ENCODE results near the gene SEPTIN8. TPM values are rescaled to one million over a fixed set of nuclear protein-coding genes. Genes with fewer than 3 reads are reported as not detected.

SEPTIN8 gene
- total and polyA plus RNA-seq, 2 donors (not counting 3 experiments of a cell fraction or from before 2014, with no cell fraction given): 56.6 to 82.1 TPM

DNA sequence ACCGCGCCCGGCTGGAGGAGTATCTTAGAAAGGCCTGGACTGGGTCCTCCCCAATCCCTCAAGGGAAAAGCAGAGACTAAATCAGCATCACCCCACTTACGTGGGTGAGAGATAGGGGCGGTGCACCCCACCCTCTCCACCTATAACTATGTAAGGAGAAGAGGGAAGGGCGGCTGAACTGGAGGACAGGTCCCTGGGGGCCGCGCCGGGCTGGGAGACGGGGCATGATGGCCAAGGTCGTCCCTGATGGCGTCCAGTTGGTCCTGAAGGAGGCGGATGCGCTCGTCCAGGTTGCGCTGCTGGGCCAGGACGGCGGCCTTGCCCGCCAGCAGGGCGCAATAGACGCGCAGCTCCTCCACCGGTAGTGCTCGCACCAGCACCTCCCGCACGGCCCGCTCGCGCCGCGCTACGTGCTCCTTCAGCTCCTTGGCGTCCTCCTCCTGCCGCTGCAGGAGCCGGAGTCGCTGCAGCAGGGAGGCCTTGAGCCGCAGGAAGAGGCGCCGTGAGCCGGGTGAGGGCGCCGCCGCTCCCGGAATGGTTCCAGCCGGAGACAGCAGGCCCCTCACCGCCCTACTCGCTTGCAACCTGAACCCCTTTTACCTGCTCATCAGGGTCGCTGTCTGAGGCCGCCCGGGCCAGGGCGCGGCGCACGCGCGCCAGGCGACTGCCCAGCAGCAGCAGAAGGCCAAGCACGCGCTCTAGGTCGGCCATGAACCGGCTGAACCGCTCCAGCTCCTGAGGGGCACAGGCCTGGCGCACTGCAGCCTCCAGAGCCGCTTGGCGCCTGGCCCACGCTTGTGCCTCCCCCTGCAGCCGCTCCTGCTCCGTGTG, 45.8 kb upstream of the SEPTIN8 start:
- Histone ChIP-seq H4K20me1 (replicated peaks; ENCODE audit: control insufficient read depth, extremely low read depth, insufficient read depth, low read length) (no peaks in the 10 kb centered on the region), H3K9ac (replicated peaks; ENCODE audit: extremely low read depth, insufficient read depth, low read length) (no peak overlapping the region), H2AFZ (ENCODE audit: low read depth, low read length) (no peak overlapping the region), H3K9me3 (replicated peaks; ENCODE audit: control insufficient read depth, insufficient read depth, low read length) (no peaks in the 10 kb centered on the region), H3K27ac (ENCODE audit: insufficient read depth, low read depth, low read length) (no peak overlapping the region), H3K9me1 (replicated peaks; ENCODE audit: control insufficient read depth, extremely low read depth, insufficient read depth, low read length) (no peaks in the 10 kb centered on the region), H3K36me3 (ENCODE audit: control insufficient read depth in 2 of 2, extremely low read depth in 1 of 2, insufficient read depth in 2 of 2, low read length in 2 of 2) (peaks cover 2 to 4% of the 10 kb centered on the region in 2 experiments), H3K79me2 (ENCODE audit: control insufficient read depth, insufficient read depth, low read length) (no peaks in the 10 kb centered on the region), H3K4me3 (replicated peaks in 1 of 3; ENCODE audit: insufficient read depth in 1 of 3, low read depth in 1 of 3, low read length in 3 of 3) (no peak overlapping the region), H3K4me1 (ENCODE audit: control insufficient read depth, extremely low read depth, insufficient read depth, low read length) (peaks cover 6% of the 10 kb centered on the region), H3K27me3 (ENCODE audit: control insufficient read depth in 2 of 2, insufficient read depth in 2 of 2, low read length in 2 of 2) (no peaks in the 10 kb centered on the region), H3K4me2 (ENCODE audit: insufficient read depth, low read length) (no peak overlapping the region)
- TF ChIP-seq FOS (IDR thresholded peaks at IDR 0.05; ENCODE audit: borderline replicate concordance, insufficient read depth, low read length): no peak
- TF ChIP-seq, protein P1, sequence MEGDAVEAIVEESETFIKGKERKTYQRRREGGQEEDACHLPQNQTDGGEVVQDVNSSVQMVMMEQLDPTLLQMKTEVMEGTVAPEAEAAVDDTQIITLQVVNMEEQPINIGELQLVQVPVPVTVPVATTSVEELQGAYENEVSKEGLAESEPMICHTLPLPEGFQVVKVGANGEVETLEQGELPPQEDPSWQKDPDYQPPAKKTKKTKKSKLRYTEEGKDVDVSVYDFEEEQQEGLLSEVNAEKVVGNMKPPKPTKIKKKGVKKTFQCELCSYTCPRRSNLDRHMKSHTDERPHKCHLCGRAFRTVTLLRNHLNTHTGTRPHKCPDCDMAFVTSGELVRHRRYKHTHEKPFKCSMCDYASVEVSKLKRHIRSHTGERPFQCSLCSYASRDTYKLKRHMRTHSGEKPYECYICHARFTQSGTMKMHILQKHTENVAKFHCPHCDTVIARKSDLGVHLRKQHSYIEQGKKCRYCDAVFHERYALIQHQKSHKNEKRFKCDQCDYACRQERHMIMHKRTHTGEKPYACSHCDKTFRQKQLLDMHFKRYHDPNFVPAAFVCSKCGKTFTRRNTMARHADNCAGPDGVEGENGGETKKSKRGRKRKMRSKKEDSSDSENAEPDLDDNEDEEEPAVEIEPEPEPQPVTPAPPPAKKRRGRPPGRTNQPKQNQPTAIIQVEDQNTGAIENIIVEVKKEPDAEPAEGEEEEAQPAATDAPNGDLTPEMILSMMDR (IDR thresholded peaks at IDR 0.05; ENCODE audit: extremely low read depth in 1 of 2, insufficient read depth in 1 of 2, low read depth in 1 of 2, low read length in 2 of 2): no peak
- TF ChIP-seq, protein P2, sequence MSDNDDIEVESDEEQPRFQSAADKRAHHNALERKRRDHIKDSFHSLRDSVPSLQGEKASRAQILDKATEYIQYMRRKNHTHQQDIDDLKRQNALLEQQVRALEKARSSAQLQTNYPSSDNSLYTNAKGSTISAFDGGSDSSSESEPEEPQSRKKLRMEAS (IDR thresholded peaks at IDR 0.05; ENCODE audit: insufficient read depth, insufficient read length): no peak
- POLR2A ChIA-PET: no interaction called here
- DNase-seq (ENCODE audit: low read depth, low spot score) (no peak), FAIRE-seq (no peak)
- CTCF ChIA-PET: interaction anchor here (1.0 to 5.9 kb wide), 3 partner anchors 68 to 317 kb away, joined by 3 to 179 read pairs (median 4); no protein-coding TSS in a partner anchor
- BruUV-seq (replicated peaks): no TSS peak
- intact Hi-C loops (cut with micrococcal nuclease) (loop anchor here (5.0 to 10.0 kb wide), 3 partner anchors 296 to 528 kb away; partner anchors contain the start of gene SLC22A4), dilution Hi-C loops (cut with MboI; ENCODE audit: extremely low pct_ligation_motif_present, low sequenced_read_pairs) (no loop called here)

All from endothelial cell of umbilical vein (primary cell).